Activated T-cell treated with anti-CD3 and anti-CD28 coated beads for 24 hours (primary cell): ENCODE measurements around the gene KRTAP17-1.
"Not testable (repeated sequence)": the region's sequence is repeated elsewhere in the genome, so short reads cannot be mapped to it uniquely, and the experiment has no call there.

Experiments
- DNase-seq: peaks from one replicate; pipeline ENCODE4 v3.0.0-alpha.2; 2020; ENCODE audit warnings: low read depth

Gene KRTAP17-1

GRCh38 chr17:41315204-41315794, at the start of gene KRTAP17-1:
TSS of gene KRTAP17-1 (minus strand) at chr17:41315710. CDS start at chr17:41315650, 60 bp downstream.
- no peak for DNase-seq

GRCh38 chr17:41363881-41364280, 48.4 kb upstream of the KRTAP17-1 start:
- DNase-seq: no peak

- DNase-seq: no peak
Measured at GRCh38 chr17:41360296-41360995, 44.9 kb upstream of the KRTAP17-1 start.

GRCh38 chr17:41354536-41354935, 39.0 kb upstream of the KRTAP17-1 start:
- no peak for DNase-seq

- no peak for DNase-seq
Measured at GRCh38 chr17:41352597-41353366, 37.3 kb upstream of the KRTAP17-1 start.

- DNase-seq: no peak
Measured at GRCh38 chr17:41351177-41351576, 35.7 kb upstream of the KRTAP17-1 start.

- not testable (repeated sequence) for DNase-seq
Measured at GRCh38 chr17:41350381-41350878, 34.9 kb upstream of the KRTAP17-1 start, which contains the start of gene KRT33A. TSS of gene KRT33A (minus strand) at chr17:41350828. CDS start at chr17:41350767, 61 bp downstream.

- DNase-seq: no peak
Measured at GRCh38 chr17:41347869-41348760, 32.6 kb upstream of the KRTAP17-1 start.

- not testable (repeated sequence) for DNase-seq
Measured at GRCh38 chr17:41346421-41346820, 30.9 kb upstream of the KRTAP17-1 start.

- no peak for DNase-seq
Measured at GRCh38 chr17:41345992-41346391, 30.5 kb upstream of the KRTAP17-1 start.

GRCh38 chr17:41343029-41343428, 27.5 kb upstream of the KRTAP17-1 start:
- no peak for DNase-seq

GRCh38 chr17:41340934-41341861, 25.7 kb upstream of the KRTAP17-1 start:
- peak; percentile 27 for DNase-seq

GRCh38 chr17:41340494-41340893, 25.0 kb upstream of the KRTAP17-1 start:
- DNase-seq: no peak

GRCh38 chr17:41339571-41340172, 24.2 kb upstream of the KRTAP17-1 start:
- no peak for DNase-seq

- DNase-seq: peak; percentile 26
Measured at GRCh38 chr17:41338961-41339485, 23.5 kb upstream of the KRTAP17-1 start.

GRCh38 chr17:41335747-41336146, 20.2 kb upstream of the KRTAP17-1 start:
- DNase-seq: no peak

- DNase-seq: no peak
Measured at GRCh38 chr17:41334385-41335305, 19.1 kb upstream of the KRTAP17-1 start.

GRCh38 chr17:41333836-41334235, 18.3 kb upstream of the KRTAP17-1 start:
- no peak for DNase-seq

- no peak for DNase-seq
Measured at GRCh38 chr17:41333098-41333497, 17.6 kb upstream of the KRTAP17-1 start.
